Osteocyte (in vitro differentiated cells): ENCODE data around the gene SMIM21. TPM values are rescaled to one million over a fixed set of nuclear protein-coding genes. Genes with fewer than 3 reads are reported as not detected.
A peak's percentile ranks its signal among the peaks of the same experiment; 100 is the strongest.

Source experiments
- DNase-seq: peaks from one replicate; pipeline ENCODE4 v3.0.0; 2021; ENCODE audit warnings: mixed read lengths; ENCODE audit not compliant: unreplicated experiment; ENCODE audit errors: extremely low spot score
- H3K27ac Mint-ChIP-seq: one replicate; pipeline ENCODE4 v1.8.0; 2021; ENCODE audit warnings: mild to moderate bottlenecking, mixed read lengths; ENCODE audit not compliant: unreplicated experiment
- H3K27me3 Mint-ChIP-seq: one replicate; pipeline ENCODE4 v1.8.0; 2021; ENCODE audit warnings: mixed read lengths; ENCODE audit not compliant: unreplicated experiment
- H3K36me3 Mint-ChIP-seq: one replicate; pipeline ENCODE4 v1.8.0; 2021; ENCODE audit warnings: mixed read lengths; ENCODE audit not compliant: unreplicated experiment
- H3K4me1 Mint-ChIP-seq: one replicate; pipeline ENCODE4 v1.8.0; 2021; ENCODE audit warnings: mixed read lengths; ENCODE audit not compliant: unreplicated experiment
- H3K4me3 Mint-ChIP-seq: one replicate; pipeline ENCODE4 v1.8.0; 2021; ENCODE audit warnings: mild to moderate bottlenecking, moderate library complexity, mixed read lengths; ENCODE audit not compliant: unreplicated experiment
- H3K9me3 Mint-ChIP-seq: one replicate; pipeline ENCODE4 v1.8.0; 2021; ENCODE audit warnings: mixed read lengths; ENCODE audit not compliant: unreplicated experiment
- CTCF ChIP-seq: fragments of 200-600 bp; sonication (generic); IDR thresholded peaks from 2 replicates; pipeline ENCODE4 v1.5.0; 2021; ENCODE audit warnings: antibody characterized with exemption, mild to moderate bottlenecking, moderate library complexity
- total RNA-seq: library from RNA; stranded (reverse); gene quantifications from 2 replicates; pipeline ENCODE4 v1.2.1, GENCODE V29; 2021

SMIM21 gene
- total RNA-seq, 1 donor from 2014 or later, result not detected

DNA sequence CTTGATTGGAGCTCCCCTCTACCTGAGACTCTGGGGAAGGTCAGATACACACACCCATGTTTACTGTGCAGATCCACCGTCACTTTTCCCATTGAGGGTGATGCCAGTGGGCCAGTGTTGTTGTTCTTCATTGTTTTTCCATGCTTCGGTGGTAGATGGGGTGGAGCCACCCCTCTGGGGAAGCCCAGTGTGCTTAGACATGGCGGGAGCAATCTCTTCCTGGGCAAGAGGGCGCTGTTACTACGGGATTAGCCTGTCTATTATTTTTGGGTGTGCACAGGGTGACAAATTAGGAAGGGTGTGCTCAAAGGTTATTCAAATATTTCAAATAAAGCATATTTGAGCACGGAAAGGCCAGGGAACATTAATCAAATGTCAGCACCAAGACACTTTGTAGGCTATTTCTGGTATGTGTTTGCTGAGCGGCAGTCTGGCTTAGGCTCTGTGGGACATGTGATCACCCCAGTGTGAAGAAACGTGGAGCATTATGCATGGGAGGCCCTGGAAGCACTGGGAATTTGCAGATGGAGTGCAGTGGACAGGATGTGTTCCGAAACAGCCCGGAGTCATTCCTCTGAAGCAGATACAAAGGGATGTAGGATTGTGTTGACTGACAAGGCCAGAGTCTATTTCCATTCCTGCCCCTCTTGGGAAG, 34.8 kb upstream of the SMIM21 start:
- Mint-ChIP-seq H3K36me3 (peaks cover 3% of the 10 kb centered on the region), H3K27ac (no peak overlapping the region), H3K4me1 (no peaks in the 10 kb centered on the region), H3K27me3 (no peaks in the 10 kb centered on the region), H3K4me3 (no peak overlapping the region), H3K9me3 (peaks cover 18% of the 10 kb centered on the region)
- DNase-seq, result no peak
- TF ChIP-seq CTCF, result no peak

GRCh38 chr18:75456199-75456631, 28.7 kb upstream of the SMIM21 start:
- H3K4me1 Mint-ChIP-seq, result peaks cover 12% of the 10 kb centered on the region
- H3K36me3 Mint-ChIP-seq, result peaks cover 3% of the 10 kb centered on the region
- no peak for DNase-seq
- H3K27ac Mint-ChIP-seq, result no peak overlapping the region
- peak overlapping the region; percentile 68 for H3K4me3 Mint-ChIP-seq
- H3K9me3 Mint-ChIP-seq, result peaks cover 18% of the 10 kb centered on the region
- TF ChIP-seq CTCF, result no peak
- no peaks in the 10 kb centered on the region for H3K27me3 Mint-ChIP-seq

DNA sequence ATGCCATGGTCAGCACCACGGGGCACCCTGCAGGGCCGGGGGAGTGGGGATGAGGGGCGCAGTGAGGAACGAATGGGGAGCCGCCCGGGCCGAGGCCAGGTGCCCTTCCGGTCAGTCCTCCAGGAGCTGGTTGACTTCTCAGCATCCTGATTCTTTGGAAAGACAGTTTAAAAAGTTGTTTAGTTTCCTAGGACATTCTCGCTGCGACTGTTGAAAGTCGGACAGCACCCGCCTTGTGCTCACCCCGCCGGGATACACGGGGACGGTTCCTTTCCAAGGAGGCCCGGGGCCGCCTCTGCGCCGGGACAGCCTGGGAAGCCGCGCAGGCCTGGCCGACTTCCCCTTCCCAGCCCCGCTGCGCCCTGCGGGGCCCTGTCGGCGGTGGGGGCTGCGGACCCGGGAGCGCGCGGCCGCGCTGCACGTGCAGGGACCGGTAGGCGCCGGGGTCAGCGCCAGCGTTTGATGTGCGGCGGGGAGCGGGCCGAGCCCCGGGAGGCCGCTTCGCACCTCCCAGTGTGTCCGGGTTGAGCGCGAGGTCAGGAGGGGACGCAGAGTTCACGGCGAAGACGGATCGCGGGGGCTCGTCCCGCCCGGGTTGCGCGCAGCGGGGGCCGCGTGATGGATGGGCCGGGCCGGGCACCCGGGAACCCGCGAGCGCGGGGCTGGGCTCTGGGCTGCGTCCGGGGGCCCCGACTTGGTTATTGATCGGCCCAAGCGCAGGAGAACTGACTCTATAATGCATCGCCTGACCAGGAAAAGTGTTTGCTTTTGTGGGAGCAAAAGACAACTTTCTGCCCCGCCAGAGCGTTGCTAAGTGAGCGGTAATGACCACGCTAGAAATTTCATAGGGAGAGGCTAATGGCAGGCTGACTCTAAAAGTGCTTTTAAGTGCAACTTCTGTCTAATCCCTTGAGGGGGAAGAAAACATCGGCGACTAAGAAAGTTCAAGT, 28.0 kb upstream of the SMIM21 start:
- no peak overlapping the region for H3K27ac Mint-ChIP-seq

DNA sequence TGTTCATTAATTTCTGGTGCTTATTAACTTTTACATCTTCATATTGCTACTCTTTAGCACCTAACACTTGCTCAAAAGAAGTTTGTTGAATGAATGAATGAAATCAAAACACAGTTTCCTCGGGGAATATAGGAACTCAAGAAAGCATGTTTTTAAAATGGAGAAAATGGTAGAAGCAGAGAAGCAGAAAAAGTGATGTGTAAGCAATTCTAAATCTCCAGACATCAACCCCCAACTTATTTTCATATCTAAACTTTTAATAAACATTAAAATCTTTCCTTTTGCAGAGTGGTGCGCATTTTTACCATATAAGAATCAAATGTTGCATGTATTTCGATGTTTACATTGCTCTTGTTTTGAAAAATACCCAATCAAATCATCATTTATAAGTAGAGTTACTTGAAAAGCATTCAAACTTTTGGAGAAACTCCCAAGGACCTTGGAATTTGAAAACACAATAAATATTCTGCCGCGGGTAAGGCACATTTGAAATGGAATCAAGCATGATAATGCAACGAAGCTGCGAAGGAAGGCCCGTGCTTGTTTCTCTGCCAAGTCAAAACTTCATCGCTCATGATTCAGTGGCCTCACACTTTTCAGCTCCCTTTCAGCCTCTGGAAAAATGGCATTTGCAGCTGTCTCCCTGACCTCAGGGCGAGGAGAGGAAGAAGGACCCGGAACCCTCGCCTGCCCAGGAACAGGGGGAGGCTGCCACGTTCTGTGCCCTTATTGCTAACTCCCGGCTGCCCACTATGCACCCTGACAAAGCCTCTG, 26.7 kb upstream of the SMIM21 start:
- TF ChIP-seq CTCF, result no peak
- Mint-ChIP-seq H3K4me1 (peaks cover 12% of the 10 kb centered on the region), H3K9me3 (peaks cover 19% of the 10 kb centered on the region), H3K27ac (no peak overlapping the region), H3K27me3 (peaks cover 6% of the 10 kb centered on the region), H3K36me3 (peaks cover 3% of the 10 kb centered on the region), H3K4me3 (peak overlapping the region; percentile 6)
- no peak for DNase-seq

More for the DNA sequence above, 28.0 kb upstream of the SMIM21 start:
- Mint-ChIP-seq H3K27me3 (no peaks in the 10 kb centered on the region), H3K9me3 (peaks cover 18% of the 10 kb centered on the region), H3K4me1 (peaks cover 12% of the 10 kb centered on the region), H3K36me3 (peaks cover 3% of the 10 kb centered on the region), H3K4me3 (peak overlapping the region; percentile 70)
- no peak for DNase-seq
- TF ChIP-seq CTCF, result no peak
